Smooth muscle cell of the brain vasculature (primary cell): Measurements from ENCODE around the gene VRK1.

ENCODE experiments used
- DNase-seq: peaks from one replicate; pipeline ENCODE4 v3.0.0-alpha.2; 2012; ENCODE audit warnings: low read depth, low spot score

The VRK1 gene

GRCh38 chr14:96920023-96920422 lies 122.8 kb downstream of the VRK1 start:
- DNase-seq, result no peak

- DNase-seq, result no peak
These were observed 123.6 kb downstream of the VRK1 start for GRCh38 chr14:96920820-96921219.

GRCh38 chr14:96922986-96923385 lies 125.8 kb downstream of the VRK1 start:
- no peak for DNase-seq

GRCh38 chr14:96925422-96925821 lies 128.2 kb downstream of the VRK1 start:
- DNase-seq, result no peak

GRCh38 chr14:96926001-96926400 lies 128.8 kb downstream of the VRK1 start:
- DNase-seq, result no peak

DNA sequence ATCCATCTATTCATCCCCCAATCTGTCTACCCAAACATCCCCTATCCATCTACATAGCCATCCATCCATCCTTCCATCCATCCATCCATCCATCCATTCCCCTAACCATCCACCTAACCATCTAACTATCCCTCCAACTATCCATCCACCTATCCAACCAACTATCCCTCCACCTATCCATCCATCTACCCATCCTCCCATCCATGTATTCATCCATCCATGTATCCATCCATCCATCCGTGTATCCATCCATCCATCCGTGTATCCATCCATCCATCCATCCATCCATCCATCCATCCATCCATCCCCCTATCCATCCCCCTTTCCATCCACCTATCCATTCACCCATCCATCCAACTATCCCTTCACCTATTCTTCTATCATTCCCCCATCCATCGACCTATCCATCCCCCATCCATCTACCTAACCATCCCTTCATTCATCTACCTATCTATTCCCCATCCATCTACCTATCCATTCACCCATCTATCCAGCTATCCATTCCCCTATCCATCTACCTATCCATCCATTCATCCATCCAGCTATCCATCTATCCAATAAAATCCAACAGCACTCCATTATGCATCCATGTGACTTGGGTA lies 131.7 kb downstream of the VRK1 start:
- DNase-seq, result no peak

- no peak for DNase-seq
These were observed 132.8 kb downstream of the VRK1 start for GRCh38 chr14:96929950-96930349.

DNA sequence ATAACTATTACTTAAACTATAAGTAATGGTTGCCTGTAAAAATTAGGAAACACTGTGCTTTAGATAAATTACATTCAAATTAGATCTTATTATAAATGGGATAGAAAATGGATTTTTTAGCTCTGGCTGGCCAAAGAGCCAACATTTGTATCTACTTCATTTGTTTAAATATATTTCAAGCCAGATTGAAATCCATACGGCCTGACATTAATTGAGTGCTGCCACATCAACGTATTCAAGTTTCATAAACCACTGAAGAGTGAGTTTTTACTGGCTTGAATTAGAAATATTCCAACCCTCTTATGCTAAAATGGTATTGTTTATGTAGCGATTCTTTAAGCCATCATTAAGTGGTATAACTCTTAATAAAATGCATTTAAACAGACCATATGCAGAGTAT lies 133.3 kb downstream of the VRK1 start:
- DNase-seq, result no peak
